PC-9 (cell line): ENCODE data around the gene ATN1.

ENCODE experiments used
- EZH2 ChIP-seq: fragments of 200-600 bp; sonication (generic); IDR thresholded peaks from 2 replicates; pipeline ENCODE4 v1.8.0; 2017; ENCODE audit warnings: antibody characterized with exemption, low read depth
- TF ChIP-seq, protein P1 (sequence below): fragments of 200-600 bp; sonication (generic); conservative IDR thresholded peaks from 2 replicates; pipeline ENCODE4 v1.6.1; 2017; ENCODE audit warnings: mixed run types, antibody characterized with exemption, mild to moderate bottlenecking, moderate library complexity

GRCh38 chr12:6921539-6921938 lies 6.2 kb upstream of the ATN1 start:
- TF ChIP-seq, protein P1, sequence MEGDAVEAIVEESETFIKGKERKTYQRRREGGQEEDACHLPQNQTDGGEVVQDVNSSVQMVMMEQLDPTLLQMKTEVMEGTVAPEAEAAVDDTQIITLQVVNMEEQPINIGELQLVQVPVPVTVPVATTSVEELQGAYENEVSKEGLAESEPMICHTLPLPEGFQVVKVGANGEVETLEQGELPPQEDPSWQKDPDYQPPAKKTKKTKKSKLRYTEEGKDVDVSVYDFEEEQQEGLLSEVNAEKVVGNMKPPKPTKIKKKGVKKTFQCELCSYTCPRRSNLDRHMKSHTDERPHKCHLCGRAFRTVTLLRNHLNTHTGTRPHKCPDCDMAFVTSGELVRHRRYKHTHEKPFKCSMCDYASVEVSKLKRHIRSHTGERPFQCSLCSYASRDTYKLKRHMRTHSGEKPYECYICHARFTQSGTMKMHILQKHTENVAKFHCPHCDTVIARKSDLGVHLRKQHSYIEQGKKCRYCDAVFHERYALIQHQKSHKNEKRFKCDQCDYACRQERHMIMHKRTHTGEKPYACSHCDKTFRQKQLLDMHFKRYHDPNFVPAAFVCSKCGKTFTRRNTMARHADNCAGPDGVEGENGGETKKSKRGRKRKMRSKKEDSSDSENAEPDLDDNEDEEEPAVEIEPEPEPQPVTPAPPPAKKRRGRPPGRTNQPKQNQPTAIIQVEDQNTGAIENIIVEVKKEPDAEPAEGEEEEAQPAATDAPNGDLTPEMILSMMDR: no peak
- TF ChIP-seq EZH2: no peak
